OCI-LY1 (cell line): Measurements from ENCODE around the gene NTSR1.

Source experiments
- CTCF ChIP-seq: fragments of 200-600 bp; sonication (generic), shearing (Covaris generic); IDR thresholded peaks from 2 replicates; pipeline ENCODE4 v1.5.1; 2017; ENCODE audit warnings: mild to moderate bottlenecking, antibody characterized with exemption, low read length, moderate library complexity, mixed read lengths
- EZH2 ChIP-seq: fragments of 200-600 bp; sonication (generic), shearing (Covaris generic); IDR thresholded peaks from 2 replicates; pipeline ENCODE4 v1.8.0; 2017; ENCODE audit warnings: borderline replicate concordance, mixed run types, mild to moderate bottlenecking, antibody characterized with exemption, low read length, moderate library complexity, mixed read lengths

- no peak for TF ChIP-seq CTCF
- TF ChIP-seq EZH2 = no peak
These were observed 10.4 kb upstream of the NTSR1 start for GRCh38 chr20:62698231-62698630.
